Activated CD4-positive, alpha-beta T cell treated with anti-CD3 and anti-CD28 coated beads, Interleukin-10, Interleukin-2, amounts not matched to agents 100 ng/mL and 50 ng/mL, durations not matched to agents 16 hours and 8 hours (primary cell): ENCODE measurements around the gene TMEM209.
A peak's percentile ranks its signal among the peaks of the same experiment; 100 is the strongest.
"Not testable (repeated sequence)": the region's sequence is repeated elsewhere in the genome, so short reads cannot be mapped to it uniquely, and the experiment has no call there.

Experiments
- DNase-seq: peaks from one replicate; pipeline ENCODE4 v3.0.0-alpha.2; 2020

Gene TMEM209

DNA sequence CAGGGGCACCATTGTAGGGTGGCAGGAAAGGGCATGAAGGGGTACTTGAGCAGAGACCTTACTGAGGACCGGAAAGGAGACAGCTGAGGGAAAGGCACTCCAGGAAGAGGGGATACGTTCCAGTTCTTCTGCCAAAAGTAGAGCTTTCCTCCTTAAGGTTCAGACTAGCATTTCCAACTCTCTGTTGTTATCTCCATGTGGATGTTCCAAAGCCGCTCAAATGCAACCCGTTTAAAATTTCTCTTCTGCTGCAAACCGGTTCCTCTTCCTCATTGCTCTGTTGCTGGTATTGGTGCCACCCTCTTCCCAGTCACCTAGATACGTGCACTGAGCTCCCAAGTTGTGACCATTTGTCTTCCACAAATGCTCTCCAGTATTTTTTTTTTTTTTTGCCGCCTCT lies 47.5 kb downstream of the TMEM209 start:
- DNase-seq, result no peak

DNA sequence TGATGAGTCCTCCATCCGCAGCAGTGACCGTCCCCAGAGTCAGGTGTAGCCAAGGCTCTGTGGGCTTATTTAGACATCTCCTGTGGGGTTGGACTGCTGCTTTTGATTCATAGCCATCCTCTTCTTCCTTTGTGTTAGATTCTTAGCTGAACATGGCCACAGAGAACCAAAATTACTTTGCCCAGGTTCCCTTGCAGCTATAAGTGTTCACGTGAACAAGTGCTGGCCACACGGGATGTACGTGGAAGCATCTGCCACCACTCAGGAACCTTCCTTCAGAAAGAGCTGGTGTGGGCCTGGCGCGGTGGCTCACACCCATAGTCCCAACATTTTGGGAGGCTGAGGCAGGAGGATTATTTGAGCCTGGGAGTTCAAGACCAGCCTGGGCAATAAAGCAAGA lies 49.1 kb downstream of the TMEM209 start:
- DNase-seq, result no peak

DNA sequence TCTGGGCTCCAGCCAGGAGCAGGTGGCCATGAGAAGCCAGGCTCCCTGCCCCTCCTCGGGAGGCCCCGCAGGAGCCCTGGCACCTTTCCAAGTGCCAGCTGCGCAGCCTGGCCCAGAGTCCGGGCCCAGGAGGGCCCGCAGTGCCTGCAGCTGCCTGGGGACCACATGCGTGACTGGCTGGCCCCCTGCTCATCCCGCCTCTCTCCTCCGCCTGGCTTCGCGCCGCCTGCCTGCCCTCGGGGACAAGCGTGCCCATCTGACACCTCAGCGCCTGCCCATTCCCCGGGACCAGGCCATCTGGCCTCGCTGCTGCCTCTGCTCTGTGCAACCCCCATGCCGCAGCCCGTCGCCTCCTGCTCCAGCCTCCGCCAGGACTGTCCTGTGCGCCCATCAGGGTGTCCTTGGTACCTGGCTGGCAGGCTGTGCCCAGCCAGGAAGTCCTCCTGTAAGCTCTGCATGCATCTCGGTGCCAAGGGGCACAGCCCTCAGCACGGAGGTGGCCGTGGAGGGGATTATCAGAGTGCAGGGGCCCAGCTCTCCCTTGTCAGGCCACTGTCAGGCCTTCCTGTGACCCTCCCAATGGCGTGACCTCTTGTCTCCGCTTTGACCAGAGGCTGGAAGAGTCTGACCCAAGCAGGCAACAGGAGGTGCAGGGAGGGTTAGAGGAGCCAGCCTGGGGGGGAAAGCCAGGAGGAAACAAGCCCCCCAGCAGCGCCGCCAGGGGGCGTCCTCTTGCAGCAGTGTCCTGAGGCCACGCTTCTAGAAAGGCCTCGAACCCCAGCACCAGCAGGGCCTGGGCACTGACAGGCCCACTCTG lies 50.5 kb downstream of the TMEM209 start:
- DNase-seq, result no peak

DNA sequence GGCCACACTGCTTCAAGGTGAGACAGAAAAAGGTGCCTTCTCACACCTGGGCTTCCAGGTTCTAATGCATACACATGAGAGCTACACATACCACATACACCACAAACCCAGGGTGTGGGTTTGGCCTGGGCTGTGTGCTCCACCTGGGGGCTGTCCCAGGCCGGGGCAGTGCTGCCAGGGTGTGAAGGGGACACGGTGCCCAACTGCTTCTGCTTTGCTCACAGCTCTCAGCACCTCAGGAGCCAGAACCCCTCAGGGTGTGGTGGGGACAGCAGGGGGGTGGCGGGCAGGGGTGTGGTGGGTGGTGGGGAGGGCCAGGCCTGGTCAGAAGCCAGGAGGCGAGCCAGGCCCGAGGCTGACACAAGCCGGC lies 51.1 kb downstream of the TMEM209 start:
- DNase-seq, result no peak

DNA sequence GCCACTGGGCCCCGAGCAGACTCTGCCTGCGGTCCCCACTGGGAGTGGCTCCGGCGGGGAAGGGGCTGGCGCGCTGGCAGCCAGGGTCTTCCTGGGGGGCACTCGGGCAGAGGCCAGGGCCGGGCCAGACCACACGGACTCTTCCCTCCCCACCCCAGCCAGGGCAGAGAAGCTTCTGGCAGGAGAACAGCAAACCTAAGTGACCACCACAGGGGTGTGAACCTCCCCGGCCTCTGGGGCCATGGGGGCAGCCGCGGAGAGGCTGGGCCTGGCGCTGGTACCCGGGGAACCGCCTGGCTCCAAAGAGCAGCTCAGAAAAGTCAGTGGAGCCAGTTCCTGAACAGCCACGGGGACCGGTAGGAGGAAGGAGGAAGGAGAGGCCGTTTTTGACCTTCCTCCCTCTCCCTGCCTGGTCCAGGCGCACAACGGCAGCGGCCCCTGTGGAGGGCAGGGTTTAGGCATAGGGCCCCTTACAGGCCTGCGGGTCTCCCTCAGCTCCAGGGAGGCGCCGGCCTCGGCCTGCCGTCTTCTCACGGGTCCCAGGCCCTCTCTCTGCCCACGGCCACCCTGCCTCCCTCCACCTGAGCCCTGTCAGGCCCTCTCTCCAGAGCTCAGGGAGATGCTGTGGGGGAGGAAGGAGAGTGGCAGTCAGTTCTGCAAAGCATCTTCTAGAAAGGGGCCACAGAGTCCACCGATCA lies 51.8 kb downstream of the TMEM209 start:
- no peak for DNase-seq

DNA sequence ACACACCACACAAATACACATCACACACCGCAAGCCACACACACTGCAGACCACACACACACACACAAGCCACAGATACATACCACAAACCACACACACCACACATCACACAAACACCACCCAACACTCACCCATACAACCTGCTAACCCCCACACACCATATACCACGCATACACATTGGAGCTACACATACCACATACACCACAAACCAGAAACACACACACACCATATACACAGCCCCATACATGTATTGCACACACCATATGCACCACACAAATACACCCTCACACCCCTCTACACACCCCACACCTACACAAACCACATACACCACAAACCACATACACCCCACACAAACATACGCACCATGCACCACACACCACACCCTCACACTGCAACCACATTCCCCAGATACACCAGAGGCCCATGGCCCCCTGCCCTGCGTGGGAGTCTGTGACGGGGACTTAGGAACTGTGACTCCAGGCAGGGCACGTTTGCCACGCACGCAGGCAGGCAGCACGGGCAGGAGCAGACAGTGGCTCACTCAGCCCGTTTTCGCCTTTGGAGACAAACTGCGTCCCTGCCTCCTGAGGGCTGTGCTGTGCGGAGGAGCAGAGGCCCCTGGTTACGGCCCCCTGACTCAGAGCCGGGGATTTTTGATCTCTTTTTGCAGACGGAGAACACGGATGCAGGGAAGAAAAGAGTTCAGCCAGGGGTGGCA lies 52.6 kb downstream of the TMEM209 start:
- DNase-seq, result no peak

DNA sequence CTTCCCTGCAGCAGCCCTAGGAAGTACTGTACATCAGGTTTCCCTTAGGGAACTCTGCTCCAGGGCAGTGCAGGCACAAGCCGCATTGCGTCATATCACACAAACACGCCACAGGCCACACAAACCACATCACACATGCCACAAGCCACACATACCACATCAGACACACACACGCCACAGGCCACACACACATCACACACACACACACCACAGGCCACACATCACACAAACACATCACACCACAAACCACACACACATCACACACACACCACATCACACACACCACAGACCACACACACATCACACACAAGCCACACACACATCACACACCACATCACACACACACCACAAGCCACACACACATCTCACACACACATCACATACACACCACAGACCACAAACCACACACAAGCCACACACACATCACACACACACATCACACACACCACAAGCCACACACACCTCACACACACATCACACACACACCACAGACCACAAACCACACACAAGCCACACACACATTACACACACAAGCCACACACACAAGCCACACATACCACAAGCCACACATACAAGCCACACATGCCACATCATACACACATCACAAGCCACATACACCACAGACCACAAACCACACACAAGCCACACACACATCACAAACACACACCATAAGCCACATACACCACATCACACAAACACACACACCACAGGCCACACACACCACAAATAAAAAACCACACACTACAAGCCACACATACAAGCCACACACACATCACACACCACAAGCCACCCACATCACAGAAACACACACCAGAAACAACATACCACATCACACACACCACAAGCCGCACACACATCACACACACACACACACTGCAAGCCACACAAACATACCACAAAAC lies 53.4 kb downstream of the TMEM209 start:
- peak; percentile 34 for DNase-seq

DNA sequence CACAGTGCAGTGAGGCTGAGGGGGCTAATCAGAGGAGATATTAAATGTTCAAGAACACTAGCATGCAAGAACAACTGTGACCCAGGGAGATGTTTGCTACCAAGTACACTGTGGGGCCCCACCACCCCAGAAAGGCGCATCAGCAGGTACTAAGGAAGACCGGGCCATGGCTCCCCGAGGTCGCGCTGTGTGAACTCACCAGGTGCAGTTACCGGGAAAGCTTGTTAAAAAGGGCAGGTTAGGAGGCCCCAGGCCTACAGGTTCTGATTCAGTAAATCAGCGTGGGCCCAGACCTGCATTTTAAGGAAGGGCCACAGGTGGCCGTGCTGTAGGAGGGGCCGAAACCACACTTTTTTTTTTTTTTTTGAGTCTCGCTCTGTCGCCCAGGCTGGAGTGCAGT lies 54.6 kb downstream of the TMEM209 start:
- no peak for DNase-seq

DNA sequence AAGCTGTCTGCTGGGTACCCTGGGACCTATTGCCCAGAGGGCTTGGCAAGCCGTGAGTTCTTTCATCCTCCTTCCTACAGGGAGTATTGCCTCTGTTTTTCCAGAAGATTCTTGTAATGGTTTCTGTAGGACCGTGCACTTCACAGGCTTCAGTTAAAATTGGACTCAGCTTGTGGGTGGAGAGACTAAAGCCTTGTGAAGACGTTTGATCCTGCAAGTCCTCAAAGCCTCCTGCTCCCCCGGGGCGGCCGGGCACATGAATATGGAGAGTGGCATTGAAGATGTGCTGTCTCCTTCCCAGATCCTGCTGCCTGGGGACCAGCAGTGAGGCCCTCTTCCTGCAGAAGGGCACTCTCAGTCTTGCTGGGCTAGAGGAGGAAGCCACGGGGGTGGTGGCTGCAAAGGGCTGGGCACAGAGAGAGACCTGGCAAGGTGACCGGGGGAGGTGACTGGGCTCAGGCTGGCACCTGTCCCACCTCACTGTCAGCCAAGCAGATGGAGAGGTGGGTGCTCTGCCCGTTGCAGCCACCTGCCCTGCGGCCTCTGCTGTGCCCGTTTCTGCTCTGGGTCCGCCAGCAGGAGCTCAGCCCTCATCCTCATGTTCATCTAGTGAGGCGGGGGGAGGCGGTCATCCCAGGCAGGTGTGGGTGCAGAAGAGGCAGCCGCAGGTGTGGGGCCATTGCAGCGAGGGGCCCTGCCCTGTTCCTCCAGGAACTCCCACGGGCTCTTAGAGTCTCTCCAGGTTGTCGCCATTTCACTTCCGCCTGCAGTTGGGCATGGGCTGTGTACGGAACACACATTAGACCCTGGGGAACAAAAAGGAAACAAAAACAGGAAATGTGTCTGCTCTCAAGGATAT lies 55.7 kb downstream of the TMEM209 start:
- DNase-seq, result no peak

DNA sequence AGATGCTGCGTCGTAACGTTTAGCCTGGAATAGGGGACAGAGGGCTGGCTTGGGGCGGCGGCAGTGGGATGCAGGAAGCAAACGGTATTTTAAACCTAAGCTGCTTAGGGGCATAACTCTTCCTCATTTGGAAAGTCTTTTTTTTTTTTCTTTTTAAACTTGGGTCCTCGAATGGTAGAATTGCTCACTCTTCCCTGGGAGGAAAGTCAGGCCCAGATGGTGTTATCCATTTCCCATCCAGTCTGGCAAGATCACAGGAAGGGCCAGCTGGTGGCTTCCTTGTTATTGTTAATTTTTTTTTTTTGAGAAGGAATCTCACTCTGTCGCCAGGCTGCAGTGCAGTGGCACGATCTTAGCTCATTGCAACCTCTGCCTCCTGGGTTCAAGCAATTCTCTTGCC lies 56.6 kb downstream of the TMEM209 start:
- DNase-seq, result no peak

DNA sequence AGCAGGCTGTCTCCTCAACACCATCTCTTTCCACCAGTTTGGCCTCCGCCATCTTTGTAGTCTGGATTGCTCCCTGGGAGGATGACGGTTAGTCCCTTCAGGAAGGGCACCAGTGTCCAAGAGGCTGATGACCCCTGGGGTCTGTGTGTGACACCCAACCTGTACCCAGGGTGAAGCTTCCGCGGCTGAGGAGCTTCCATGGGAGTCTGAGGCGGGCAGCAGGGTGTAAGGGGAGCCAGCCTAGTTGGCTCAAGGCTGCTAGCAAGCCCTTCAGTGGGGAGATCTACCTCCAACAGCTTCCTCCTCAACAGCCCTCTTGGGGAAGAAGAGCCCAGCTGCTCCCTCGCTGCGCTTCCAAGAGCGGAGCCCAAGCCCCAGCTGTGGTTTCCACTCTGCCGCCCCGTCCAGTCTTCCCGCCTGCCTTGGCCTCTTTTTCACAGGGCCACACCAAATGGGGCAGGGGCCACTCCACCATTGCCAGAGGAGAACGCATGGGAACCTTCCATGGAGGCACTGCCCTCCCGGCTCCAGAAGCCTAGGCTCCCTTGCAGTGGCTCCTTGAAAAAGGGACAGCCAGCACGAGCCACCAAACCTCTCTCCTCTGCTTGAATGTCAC lies 57.4 kb downstream of the TMEM209 start:
- no peak for DNase-seq

DNA sequence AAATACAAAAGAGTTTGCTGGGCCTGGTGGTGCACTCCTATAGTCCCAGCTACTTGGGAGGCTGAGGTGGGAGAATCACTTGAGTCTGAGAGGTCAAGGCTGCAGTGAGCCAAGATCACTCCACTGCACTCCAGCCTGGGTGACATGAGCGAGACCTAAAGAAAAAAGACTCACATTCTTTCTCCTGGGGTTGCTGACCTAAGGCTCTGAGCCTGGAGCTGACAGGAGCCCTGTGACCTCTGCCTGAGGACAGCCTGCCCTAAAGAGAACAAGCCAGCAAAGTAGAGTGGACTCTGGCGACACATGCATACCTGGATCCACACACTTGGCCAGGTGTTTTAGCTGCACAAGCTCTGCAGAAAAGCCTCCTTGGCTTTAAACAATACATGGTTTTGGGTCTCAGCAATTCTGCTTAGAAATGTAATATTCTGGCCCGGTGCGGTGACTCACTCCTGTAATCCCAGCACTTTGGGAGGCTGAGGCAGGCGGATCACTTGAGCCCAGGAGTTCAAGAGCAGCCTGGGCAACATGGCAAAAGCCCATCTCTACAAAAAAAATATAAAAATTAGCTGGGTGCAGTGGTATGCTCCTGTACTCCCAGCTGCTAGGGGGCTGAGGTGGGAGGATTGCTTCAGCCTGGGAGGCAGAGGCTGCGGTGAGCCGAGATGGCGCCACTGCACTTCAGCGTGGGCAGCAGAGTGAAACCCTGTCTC lies 58.4 kb downstream of the TMEM209 start:
- no peak for DNase-seq

DNA sequence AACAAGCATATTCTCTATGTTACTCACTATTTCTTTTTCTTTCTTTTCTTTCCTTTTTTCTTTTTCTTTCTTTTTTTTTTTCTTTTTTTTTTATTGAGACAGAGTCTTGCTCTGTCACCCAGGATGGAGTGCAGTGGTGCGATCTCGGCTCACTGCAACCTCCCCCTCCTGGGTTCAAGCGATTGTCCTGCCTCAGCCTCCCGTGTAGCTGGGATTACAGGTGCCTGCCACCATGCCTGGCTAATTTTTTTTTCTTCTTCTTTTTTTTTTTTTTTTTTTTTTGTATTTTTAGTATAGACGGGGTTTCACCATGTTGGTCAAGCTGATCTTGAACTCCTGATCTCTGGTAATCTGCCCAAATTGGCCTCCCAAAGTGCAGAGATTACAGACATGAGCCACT lies 59.1 kb downstream of the TMEM209 start:
- not testable (repeated sequence) for DNase-seq

DNA sequence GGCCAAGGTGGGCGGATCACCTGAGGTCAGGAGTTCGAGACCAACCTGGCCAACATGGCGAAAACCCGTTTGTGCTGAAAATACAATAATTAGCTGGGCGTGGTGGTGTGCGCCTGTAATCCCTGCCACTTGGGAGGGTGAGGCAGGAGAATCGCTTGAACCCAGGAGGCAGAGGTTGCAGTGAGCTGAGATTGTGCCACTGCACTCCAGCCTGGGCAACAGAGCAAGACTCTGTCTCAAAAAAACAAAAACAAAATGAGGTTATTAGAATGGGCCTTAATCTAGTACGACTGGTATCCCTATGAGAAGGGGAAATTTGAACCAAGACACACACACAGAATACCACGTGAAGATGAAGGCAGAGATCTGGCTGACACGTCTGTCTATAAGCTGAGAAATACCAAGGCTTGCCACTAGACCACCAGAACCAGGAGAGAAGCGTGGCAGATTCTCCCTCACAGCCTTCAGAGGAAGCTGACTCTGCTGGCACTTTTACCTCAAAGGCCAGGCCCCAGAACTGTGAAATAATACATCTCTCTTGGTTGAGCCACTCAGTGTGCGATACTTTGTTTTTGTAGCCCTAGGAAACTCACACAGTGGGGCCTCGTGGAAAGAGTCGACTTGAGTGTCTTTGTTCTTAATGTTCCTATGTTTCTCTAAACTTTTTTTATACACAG lies 59.6 kb downstream of the TMEM209 start:
- DNase-seq, result no peak

DNA sequence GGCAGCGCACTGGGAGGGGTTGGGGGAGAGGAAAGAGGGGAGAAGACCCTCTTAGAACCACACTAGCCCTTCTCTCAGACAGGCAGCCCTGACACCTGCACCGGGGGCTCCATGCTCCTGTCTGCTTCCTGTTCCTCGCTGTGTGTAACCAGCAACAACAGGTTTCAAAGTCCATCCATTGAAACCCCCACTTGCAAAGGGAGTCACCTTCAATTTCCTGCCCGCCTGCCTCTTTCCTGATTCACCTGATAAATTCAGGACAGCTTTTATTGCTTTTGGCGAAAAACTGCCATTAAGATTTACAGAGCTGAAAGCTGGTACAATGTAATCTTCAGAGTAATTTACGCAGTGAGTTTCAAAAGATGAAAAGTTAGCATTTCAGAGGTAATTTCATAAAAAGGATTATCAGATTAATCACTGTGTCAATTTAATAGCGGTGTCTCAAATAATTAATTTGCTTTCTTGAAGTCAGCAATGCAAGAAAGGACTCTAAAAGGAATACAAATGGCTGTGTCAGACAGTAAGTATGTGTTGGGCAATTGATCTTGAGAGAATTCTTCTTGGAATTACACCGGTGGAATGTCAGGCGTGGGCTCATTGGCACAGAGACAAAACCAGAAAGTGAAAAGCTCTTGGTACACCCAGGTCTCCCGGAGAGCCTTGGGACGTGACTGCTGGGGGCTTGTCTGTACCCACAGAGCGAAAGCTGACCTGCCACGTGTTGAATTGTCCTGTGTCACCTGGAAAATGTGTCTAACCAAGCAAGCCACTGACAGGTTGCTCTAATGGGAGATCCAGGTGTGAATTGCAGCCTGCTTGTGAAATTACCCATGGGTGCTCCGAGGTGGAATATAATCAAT lies 60.7 kb downstream of the TMEM209 start:
- no peak for DNase-seq

DNA sequence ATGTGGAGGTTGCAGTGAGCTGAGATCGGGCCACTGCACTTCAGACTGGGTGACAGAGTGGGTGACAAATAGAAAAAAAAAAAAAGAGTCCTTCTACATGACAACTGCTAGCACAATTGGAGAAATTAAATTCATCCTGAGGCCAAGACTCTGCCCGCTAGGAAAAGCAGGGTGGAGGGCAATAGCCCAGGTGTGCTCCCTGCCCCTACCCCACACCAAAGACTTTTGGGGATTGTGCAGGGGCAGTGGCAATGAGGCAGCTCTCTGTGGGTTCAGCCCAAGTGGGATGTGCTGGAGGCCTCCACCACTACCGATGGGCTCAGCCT lies 61.3 kb downstream of the TMEM209 start:
- no peak for DNase-seq

DNA sequence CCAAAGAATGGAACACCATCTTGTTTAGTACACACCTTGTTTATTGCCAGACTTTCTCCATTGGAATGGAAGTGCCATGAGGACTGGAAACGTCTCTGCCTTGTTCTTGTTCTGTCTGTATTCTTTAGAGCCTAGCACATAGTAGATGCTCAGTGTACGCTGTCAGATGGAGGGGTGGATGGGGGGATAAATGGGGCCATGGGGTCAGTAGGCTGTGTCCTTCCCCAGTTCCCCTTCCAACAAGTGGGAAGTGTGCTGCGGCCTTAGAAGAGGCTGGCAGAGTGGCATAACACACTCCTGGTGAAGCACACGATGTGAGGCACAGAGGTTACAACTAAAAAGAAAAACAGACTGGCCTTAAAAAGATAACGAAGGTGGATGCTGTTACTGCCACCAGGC lies 61.9 kb downstream of the TMEM209 start:
- no peak for DNase-seq

DNA sequence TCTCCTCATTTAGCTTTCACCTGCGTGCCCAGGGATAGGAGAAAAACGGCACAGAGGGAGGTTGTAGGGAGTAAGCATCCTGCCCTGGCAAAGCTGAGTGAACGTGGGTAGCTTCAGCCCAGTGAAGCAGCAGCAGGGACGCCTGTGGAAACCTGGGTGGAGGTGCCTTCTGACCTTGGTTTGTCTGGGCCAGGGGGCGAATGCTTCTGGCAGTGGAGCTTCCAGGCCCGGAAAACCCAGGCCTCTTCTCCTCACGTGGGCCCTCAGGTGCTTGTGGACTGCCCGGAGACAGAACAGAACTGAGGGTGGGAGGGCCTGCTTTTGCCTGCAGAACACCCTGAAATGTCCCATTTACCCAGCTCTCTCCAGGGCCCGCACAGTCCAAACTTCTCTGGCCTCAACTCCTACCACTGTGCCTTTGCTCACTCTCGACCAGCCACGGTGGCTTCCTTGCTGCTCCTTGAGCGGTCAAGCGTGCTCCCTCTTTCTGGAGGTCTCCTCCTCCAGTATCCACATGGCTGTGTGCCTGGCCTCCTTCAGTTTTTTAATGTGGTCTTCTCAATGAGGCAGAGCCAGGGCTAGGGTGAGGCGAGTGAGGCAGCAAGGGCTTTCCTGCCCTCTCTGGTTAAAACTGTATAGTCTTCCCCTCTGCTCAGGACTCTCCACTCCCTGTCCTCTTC lies 62.4 kb downstream of the TMEM209 start:
- no peak for DNase-seq
